Ishikawa (cell line): Measurements from ENCODE around the gene ARSJ.

Experiments used
- CEBPB ChIP-seq: IDR thresholded peaks from 2 replicates; pipeline ENCODE4 v1.6.1; 2012
- EGR1 ChIP-seq: IDR thresholded peaks from 2 replicates; pipeline ENCODE4 v1.6.1; 2012
- EP300 ChIP-seq: IDR thresholded peaks from 2 replicates; pipeline ENCODE4 v1.6.1; 2012; ENCODE audit warnings: borderline replicate concordance
- MAX ChIP-seq: IDR thresholded peaks from 2 replicates; pipeline ENCODE4 v1.6.1; 2012
- NFIC ChIP-seq: IDR thresholded peaks from 2 replicates; pipeline ENCODE4 v1.6.1; 2012
- RAD21 ChIP-seq: IDR thresholded peaks from 2 replicates; pipeline ENCODE4 v1.6.1; 2012; ENCODE audit warnings: low read depth
- REST ChIP-seq: IDR thresholded peaks from 2 replicates; pipeline ENCODE4 v1.6.1; 2012; ENCODE audit warnings: low read depth, mild to moderate bottlenecking
- TAF1 ChIP-seq: IDR thresholded peaks from 2 replicates; pipeline ENCODE4 v1.6.1; 2012; ENCODE audit warnings: low read depth, mild to moderate bottlenecking
- TCF12 ChIP-seq: IDR thresholded peaks from 2 replicates; pipeline ENCODE4 v1.6.1; 2012; ENCODE audit warnings: low read depth
- USF1 ChIP-seq: IDR thresholded peaks from 2 replicates; pipeline ENCODE4 v1.6.1; 2012
- YY1 ChIP-seq: IDR thresholded peaks from 2 replicates; pipeline ENCODE4 v1.6.1; 2012; ENCODE audit warnings: low read depth
- ZBTB7A ChIP-seq: IDR thresholded peaks from 2 replicates; pipeline ENCODE4 v1.6.1; 2012; ENCODE audit warnings: low read depth

- TF ChIP-seq EP300 = no peak
- TF ChIP-seq EGR1 = no peak
- TF ChIP-seq REST = no peak
- no peak for TF ChIP-seq CEBPB
- no peak for TF ChIP-seq TCF12
- TF ChIP-seq RAD21 = no peak
- no peak for TF ChIP-seq NFIC
- TF ChIP-seq TAF1 = no peak
- TF ChIP-seq MAX = no peak
- no peak for TF ChIP-seq USF1
- no peak for TF ChIP-seq ZBTB7A
- no peak for TF ChIP-seq YY1
Measured at GRCh38 chr4:113888006-113888405, 91.4 kb downstream of the ARSJ start.
